Neuronal stem cell (in vitro differentiated cells): Measurements from ENCODE around the gene RBM19.

ENCODE experiments used
- DNase-seq: peaks from one replicate; pipeline ENCODE4 v3.0.0-alpha.2; 2013; ENCODE audit warnings: low spot score
- H2AFZ ChIP-seq: one replicate; pipeline ENCODE4 v1.6.1; 2013; ENCODE audit warnings: mild to moderate bottlenecking, low read length, inconsistent platforms
- H2AK5ac ChIP-seq: 2 replicates; pipeline ENCODE4 v1.6.1; 2013; ENCODE audit warnings: low read depth, mild to moderate bottlenecking, inconsistent platforms, low read length, moderate library complexity, mixed read lengths
- H2BK120ac ChIP-seq: 2 replicates; pipeline ENCODE4 v1.6.1; 2013; ENCODE audit warnings: low read depth, mild to moderate bottlenecking, inconsistent platforms, low read length, moderate library complexity, mixed read lengths
- H2BK12ac ChIP-seq: one replicate; pipeline ENCODE4 v1.6.1; 2013; ENCODE audit warnings: low read length, inconsistent platforms
- H2BK15ac ChIP-seq: 2 replicates; pipeline ENCODE4 v1.6.1; 2013; ENCODE audit warnings: mild to moderate bottlenecking, low read length, inconsistent platforms, mixed read lengths
- H2BK5ac ChIP-seq: one replicate; pipeline ENCODE4 v1.6.1; 2013; ENCODE audit warnings: inconsistent platforms, mild to moderate bottlenecking, low read length, moderate library complexity
- H3K14ac ChIP-seq: one replicate; pipeline ENCODE4 v1.6.1; 2013; ENCODE audit warnings: low read length, inconsistent platforms
- H3K18ac ChIP-seq: 2 replicates; pipeline ENCODE4 v1.6.1; 2013; ENCODE audit warnings: low read length, inconsistent platforms
- H3K23ac ChIP-seq: 2 replicates; pipeline ENCODE4 v1.6.1; 2013; ENCODE audit warnings: low read depth, mild to moderate bottlenecking, mixed read lengths, low read length, inconsistent platforms; ENCODE audit not compliant: poor library complexity
- H3K27ac ChIP-seq: replicated peaks from 3 replicates; pipeline ENCODE4 v1.5.1; 2013; ENCODE audit warnings: low read length, inconsistent platforms
- H3K27me3 ChIP-seq, 3 experiments: 2 replicates each; pipeline ENCODE4 v1.6.1; 2013; ENCODE audit warnings: low read length in 3 of 3, mild to moderate bottlenecking in 2 of 3, inconsistent platforms in 1 of 3, low read depth in 1 of 3, mixed read lengths in 1 of 3, moderate library complexity in 1 of 3; ENCODE audit not compliant: control insufficient read depth in 3 of 3, insufficient read depth in 3 of 3
- H3K36me3 ChIP-seq, 2 donors: replicated peaks in 1 of 2; 2 replicates each; pipeline ENCODE4 v1.6.1; 2013; ENCODE audit warnings: low read length in 2 of 2; ENCODE audit not compliant: control insufficient read depth in 2 of 2, insufficient read depth in 2 of 2
- H3K4ac ChIP-seq: 2 replicates; pipeline ENCODE4 v1.6.1; 2013; ENCODE audit warnings: inconsistent platforms, mild to moderate bottlenecking, low read length, moderate library complexity
- H3K4me1 ChIP-seq, 2 donors: 1 replicate in 1 of 2; 2 replicates in 1 of 2; pipeline ENCODE4 v1.6.1; 2013; ENCODE audit warnings: low read length in 2 of 2, low read depth in 1 of 2; ENCODE audit not compliant: control insufficient read depth in 2 of 2, insufficient read depth in 1 of 2
- H3K4me2 ChIP-seq: one replicate; pipeline ENCODE4 v1.6.1; 2013; ENCODE audit warnings: mild to moderate bottlenecking, low read length, inconsistent platforms; ENCODE audit not compliant: insufficient read depth, poor library complexity, severe bottlenecking
- H3K4me3 ChIP-seq, 2 donors: 2 replicates each; pipeline ENCODE4 v1.5.1; 2013; ENCODE audit warnings: low read length in 2 of 2, mild to moderate bottlenecking in 2 of 2, inconsistent platforms in 1 of 2, moderate library complexity in 1 of 2
- H3K79me1 ChIP-seq: one replicate; pipeline ENCODE4 v1.6.1; 2013; ENCODE audit warnings: low read depth, mild to moderate bottlenecking, inconsistent platforms, low read length, moderate library complexity
- H3K9ac ChIP-seq: one replicate; pipeline ENCODE4 v1.6.1; 2013; ENCODE audit warnings: mild to moderate bottlenecking, low read depth, low read length, inconsistent platforms; ENCODE audit not compliant: poor library complexity
- H3K9me3 ChIP-seq, 2 donors: replicated peaks in 1 of 2; 2 replicates each; pipeline versions ENCODE3 to v1.6.1; 2013; ENCODE audit warnings: low read length in 2 of 2, mild to moderate bottlenecking in 2 of 2, inconsistent platforms in 1 of 2, low read depth in 1 of 2, mixed read lengths in 1 of 2, moderate library complexity in 1 of 2; ENCODE audit not compliant: control insufficient read depth in 2 of 2, insufficient read depth in 1 of 2
- H4K8ac ChIP-seq: one replicate; pipeline ENCODE4 v1.6.1; 2013; ENCODE audit warnings: low read depth, mild to moderate bottlenecking, inconsistent platforms, low read length, moderate library complexity
- H4K91ac ChIP-seq: one replicate; pipeline ENCODE4 v1.6.1; 2013; ENCODE audit warnings: low read length, low read depth, mild to moderate bottlenecking, inconsistent platforms; ENCODE audit not compliant: poor library complexity
- WGBS, 2 donors: extraction: QIAGEN DNeasy Blood & Tissue Kit; methylation state at CpG; one replicate each; pipeline ENCODE4 v1.1.7; 2013; ENCODE audit warnings: missing lambda C conversion rate in 2 of 2, mixed read lengths in 1 of 2; ENCODE audit not compliant: insufficient read length in 2 of 2, insufficient replicate concordance in 1 of 2; ENCODE audit errors: extremely low coverage in 2 of 2; 5-methylcytosine and 5-hydroxymethylcytosine counted together

The RBM19 gene

GRCh38 chr12:113857371-113857770 is 108.8 kb downstream of the RBM19 start:
- Histone ChIP-seq H3K79me1 (no peaks in the 10 kb centered on the region), H2AK5ac (peak overlapping the region; percentile 12), H2BK12ac (no peak overlapping the region), H2BK15ac (no peak overlapping the region), H3K9me3 (peaks cover 0 to 1% of the 10 kb centered on the region in 2 donors), H4K91ac (no peak overlapping the region), H3K4me3 (no peak overlapping the region), H2BK120ac (no peak overlapping the region), H3K9ac (no peak overlapping the region), H3K14ac (no peak overlapping the region), H2BK5ac (peak overlapping the region; percentile 18), H3K4me1 (peaks cover 36 to 50% of the 10 kb centered on the region in 2 donors), H3K18ac (peak overlapping the region; percentile 53), H3K4me2 (no peak overlapping the region), H3K27ac (no peak overlapping the region), H3K4ac (no peak overlapping the region), H3K36me3 (peaks cover 0 to 6% of the 10 kb centered on the region in 2 donors), H3K27me3 (peaks cover 0 to 2% (median 0%) of the 10 kb centered on the region in 3 experiments), H2AFZ (no peak overlapping the region), H3K23ac (no peak overlapping the region), H4K8ac (no peak overlapping the region)
- WGBS, 2 donors = no CpG with 5 or more reads among the region's 12 CpGs
- no peak for DNase-seq

- Histone ChIP-seq H2BK5ac (no peak overlapping the region), H3K4me1 (peaks cover 25 to 38% of the 10 kb centered on the region in 2 donors), H2BK15ac (no peak overlapping the region), H4K8ac (no peak overlapping the region), H2BK120ac (no peak overlapping the region), H2BK12ac (no peak overlapping the region), H3K27me3 (peaks cover 0 to 2% (median 0%) of the 10 kb centered on the region in 3 experiments), H3K9ac (no peak overlapping the region), H3K9me3 (peaks cover 0 to 1% of the 10 kb centered on the region in 2 donors), H3K23ac (no peak overlapping the region), H2AK5ac (peak overlapping the region; percentile 21), H3K4me3 (no peak overlapping the region), H2AFZ (no peak overlapping the region), H3K4me2 (no peak overlapping the region), H3K79me1 (no peaks in the 10 kb centered on the region), H3K36me3 (peaks cover 0 to 6% of the 10 kb centered on the region in 2 donors), H3K4ac (no peak overlapping the region), H3K14ac (no peak overlapping the region), H3K18ac (no peak overlapping the region), H4K91ac (no peak overlapping the region), H3K27ac (no peak overlapping the region)
- DNase-seq = no peak
- WGBS, 2 donors = no CpG with 5 or more reads among the region's 7 CpGs
Observed at GRCh38 chr12:113855998-113856397, 110.1 kb downstream of the RBM19 start.

- no peak overlapping the region for H3K9ac ChIP-seq
- H3K36me3 ChIP-seq = peaks cover 0 to 6% of the 10 kb centered on the region in 2 donors
- WGBS, 2 donors = no CpG with 5 or more reads among the region's 17 CpGs
- H3K4me3 ChIP-seq = no peak overlapping the region
- H3K9me3 ChIP-seq = peaks cover 0 to 1% of the 10 kb centered on the region in 2 donors
- no peak overlapping the region for H4K91ac ChIP-seq
- H3K14ac ChIP-seq = no peak overlapping the region
- no peak overlapping the region for H2AFZ ChIP-seq
- no peaks in the 10 kb centered on the region for H3K79me1 ChIP-seq
- peak overlapping the region; percentile 4 for H3K18ac ChIP-seq
- no peak for DNase-seq
- no peak overlapping the region for H3K23ac ChIP-seq
- no peak overlapping the region for H2BK15ac ChIP-seq
- no peak overlapping the region for H2AK5ac ChIP-seq
- H3K4me1 ChIP-seq = peaks cover 22 to 26% of the 10 kb centered on the region in 2 donors
- no peak overlapping the region for H4K8ac ChIP-seq
- no peak overlapping the region for H2BK120ac ChIP-seq
- no peak overlapping the region for H2BK12ac ChIP-seq
- no peak overlapping the region for H3K4ac ChIP-seq
- no peak overlapping the region for H2BK5ac ChIP-seq
- H3K27ac ChIP-seq = no peak overlapping the region
- no peak overlapping the region for H3K4me2 ChIP-seq
- peaks cover 0 to 2% (median 0%) of the 10 kb centered on the region in 3 experiments for H3K27me3 ChIP-seq
Observed at GRCh38 chr12:113854385-113855142, 111.6 kb downstream of the RBM19 start.

GRCh38 chr12:113853491-113853890 is 112.6 kb downstream of the RBM19 start:
- H3K4me3 ChIP-seq = no peak overlapping the region
- H2BK15ac ChIP-seq = no peak overlapping the region
- H3K9me3 ChIP-seq = peaks cover 0 to 1% of the 10 kb centered on the region in 2 donors
- H3K4me2 ChIP-seq = no peak overlapping the region
- no peaks in the 10 kb centered on the region for H3K79me1 ChIP-seq
- no peak overlapping the region for H2BK120ac ChIP-seq
- no peak overlapping the region for H3K27ac ChIP-seq
- H3K18ac ChIP-seq = no peak overlapping the region
- peaks cover 0 to 2% (median 0%) of the 10 kb centered on the region in 3 experiments for H3K27me3 ChIP-seq
- no peak overlapping the region for H3K14ac ChIP-seq
- H2BK5ac ChIP-seq = no peak overlapping the region
- peaks cover 14 to 16% of the 10 kb centered on the region in 2 donors for H3K4me1 ChIP-seq
- no peak overlapping the region for H3K4ac ChIP-seq
- no peak overlapping the region for H2BK12ac ChIP-seq
- no peak overlapping the region for H3K9ac ChIP-seq
- H2AK5ac ChIP-seq = no peak overlapping the region
- WGBS, 2 donors = no CpG with 5 or more reads among the region's 4 CpGs
- H4K8ac ChIP-seq = no peak overlapping the region
- no peak overlapping the region for H4K91ac ChIP-seq
- H3K36me3 ChIP-seq = peaks cover 0 to 6% of the 10 kb centered on the region in 2 donors
- no peak overlapping the region for H3K23ac ChIP-seq
- no peak overlapping the region for H2AFZ ChIP-seq
- DNase-seq = no peak
